ENCODE measurements around the gene TMEM8B.

GRCh38 chr9:35800530-35800929, 28.5 kb upstream of the TMEM8B start:
- TF ChIP-seq CTCF (IDR thresholded peaks at IDR 0.05 in 2 of 3, conservative IDR thresholded peaks at IDR 0.05 in 1 of 3; ENCODE audit: borderline replicate concordance in 1 of 3, insufficient read depth in 1 of 3, low read depth in 2 of 3, low read length in 2 of 3), result no peak
- no peak for TF ChIP-seq EGR1 (IDR thresholded peaks at IDR 0.05; ENCODE audit: low read depth)
- no peak for TF ChIP-seq FOSL1 (IDR thresholded peaks at IDR 0.05; ENCODE audit: low read depth)
- no peak for TF ChIP-seq YY1 (IDR thresholded peaks at IDR 0.05; ENCODE audit: extremely low read depth, insufficient replicate concordance, low read depth, low read length)
- TF ChIP-seq CEBPB (IDR thresholded peaks at IDR 0.05; ENCODE audit: low read depth), result no peak
- no peak for TF ChIP-seq POLR2A (IDR thresholded peaks at IDR 0.05; ENCODE audit: borderline replicate concordance, extremely low read depth, insufficient read depth, insufficient read length)
- TF ChIP-seq REST (IDR thresholded peaks at IDR 0.05; ENCODE audit: low read depth), result no peak
- TF ChIP-seq ATF3 (IDR thresholded peaks at IDR 0.05), result no peak
- no peak for TF ChIP-seq SP1 (IDR thresholded peaks at IDR 0.05; ENCODE audit: low read depth)
- TF ChIP-seq ZNF274 (IDR thresholded peaks at IDR 0.05; ENCODE audit: low read depth, low read length), result no peak
